Activated naive CD4-positive, alpha-beta T cell treated with anti-CD3 and anti-CD28 coated beads for 36 hours (primary cell): ENCODE results near the gene RNF175. TPM values are rescaled to one million over a fixed set of nuclear protein-coding genes. Genes with fewer than 3 reads are reported as not detected.

Source experiments
- CTCF ChIA-PET: fragments of 350-600 bp; sonication (Branson Sonifier 250); formaldehyde crosslinking; loops from one replicate; lab custom pipeline; 2021; ENCODE audit warnings: antibody characterized with exemption; lab: Charles Lee
- DNase-seq: peaks from one replicate; pipeline ENCODE4 v3.0.0-alpha.2; 2020
- H3K27ac Mint-ChIP-seq: one replicate; pipeline ENCODE4 v1.8.0; 2021; ENCODE audit warnings: mild to moderate bottlenecking, mixed read lengths
- H3K27me3 Mint-ChIP-seq: one replicate; pipeline ENCODE4 v1.8.0; 2021; ENCODE audit warnings: low read depth, mixed read lengths
- H3K36me3 Mint-ChIP-seq: one replicate; pipeline ENCODE4 v1.8.0; 2021; ENCODE audit warnings: low read depth, mixed read lengths
- H3K4me1 Mint-ChIP-seq: one replicate; pipeline ENCODE4 v1.8.0; 2021; ENCODE audit warnings: low read depth, mixed read lengths
- H3K4me3 Mint-ChIP-seq: one replicate; pipeline ENCODE4 v1.8.0; 2021; ENCODE audit warnings: mild to moderate bottlenecking, moderate library complexity, mixed read lengths
- H3K9me3 Mint-ChIP-seq: one replicate; pipeline ENCODE4 v1.8.0; 2021; ENCODE audit warnings: mixed read lengths
- intact Hi-C: fragments of 100-400 bp; cut with micrococcal nuclease; formaldehyde crosslinking; loops from one replicate; pipeline ENCODE4 v1.15.1; 2023
- total RNA-seq, 2 experiments: library from RNA; stranded (reverse); gene quantifications; one replicate each; pipeline ENCODE4 v1.2.3, GENCODE V29; 2021

The RNF175 gene
- total RNA-seq, 2 experiments from 2014 or later = 1.4 to 1.5 TPM

DNA sequence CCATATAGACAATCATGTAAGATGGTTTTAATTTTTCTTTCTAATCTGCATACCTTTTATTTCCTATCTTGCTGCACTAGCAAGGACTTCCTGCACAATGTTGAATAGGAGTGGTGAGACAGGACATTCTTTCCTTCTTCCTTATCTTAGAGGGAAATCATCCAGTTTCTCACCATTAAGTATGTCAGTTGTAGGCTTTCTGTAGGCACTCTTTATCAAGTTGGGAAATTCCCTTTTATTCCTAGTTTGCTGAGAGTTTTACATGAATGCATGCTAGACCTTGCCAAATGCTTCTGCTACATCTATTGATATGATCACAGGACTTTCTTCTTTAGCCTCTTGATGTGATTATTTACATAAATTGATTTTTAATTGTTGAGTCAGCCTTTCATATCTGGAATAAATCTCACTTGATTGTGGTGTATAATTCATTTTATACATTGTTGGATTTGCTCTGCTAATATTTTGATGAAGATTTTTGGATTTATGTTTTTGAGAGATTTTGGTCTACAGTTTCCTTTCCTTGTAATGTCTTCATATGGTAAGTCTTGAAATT lies 23.8 kb downstream of the RNF175 start:
- Mint-ChIP-seq H3K36me3 (no peaks in the 10 kb centered on the region), H3K27ac (no peak overlapping the region), H3K9me3 (no peaks in the 10 kb centered on the region), H3K4me3 (no peak overlapping the region), H3K4me1 (peaks cover 9% of the 10 kb centered on the region), H3K27me3 (no peaks in the 10 kb centered on the region)
- intact Hi-C loops = no loop called here
- CTCF ChIA-PET = no interaction called here
- no peak for DNase-seq

- CTCF ChIA-PET = interaction anchor here (0.5 to 2.5 kb wide), 6 partner anchors 16 to 887 kb away, joined by 3 to 10 read pairs (median 4); no protein-coding TSS in a partner anchor
- intact Hi-C loops = no loop called here
- Mint-ChIP-seq H3K36me3 (no peaks in the 10 kb centered on the region), H3K4me3 (no peak overlapping the region), H3K27ac (no peak overlapping the region), H3K4me1 (peaks cover 9% of the 10 kb centered on the region), H3K27me3 (no peaks in the 10 kb centered on the region), H3K9me3 (no peaks in the 10 kb centered on the region)
- no peak for DNase-seq
These were observed 25.9 kb downstream of the RNF175 start for GRCh38 chr4:153733751-153734448.

DNA sequence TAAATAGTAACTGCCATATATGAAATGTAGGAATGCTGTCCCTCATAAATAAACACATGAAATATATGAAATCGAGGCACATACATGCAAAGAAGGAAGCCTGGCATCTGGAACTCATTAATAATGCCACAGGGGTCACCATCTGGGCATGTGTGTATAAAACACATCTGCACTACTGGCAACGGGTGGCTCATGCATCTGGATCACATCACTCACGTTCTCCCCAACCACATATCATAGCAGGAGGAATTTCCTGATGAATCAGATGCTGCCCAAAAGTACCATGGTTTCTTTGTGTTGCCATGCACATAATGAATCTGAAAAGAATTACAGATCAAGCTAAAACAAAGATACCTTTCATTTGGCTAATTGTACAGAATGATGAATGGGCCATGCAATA lies 28.6 kb downstream of the RNF175 start:
- Mint-ChIP-seq H3K4me3 (no peak overlapping the region), H3K9me3 (no peaks in the 10 kb centered on the region), H3K27me3 (no peaks in the 10 kb centered on the region), H3K4me1 (peaks cover 9% of the 10 kb centered on the region), H3K36me3 (no peaks in the 10 kb centered on the region), H3K27ac (no peak overlapping the region)
- CTCF ChIA-PET = interaction anchor here (0.7 to 3.0 kb wide), 2 partner anchors 19 to 86 kb away, joined by 4 to 10 read pairs; no protein-coding TSS in a partner anchor
- intact Hi-C loops = no loop called here
- DNase-seq = no peak

DNA sequence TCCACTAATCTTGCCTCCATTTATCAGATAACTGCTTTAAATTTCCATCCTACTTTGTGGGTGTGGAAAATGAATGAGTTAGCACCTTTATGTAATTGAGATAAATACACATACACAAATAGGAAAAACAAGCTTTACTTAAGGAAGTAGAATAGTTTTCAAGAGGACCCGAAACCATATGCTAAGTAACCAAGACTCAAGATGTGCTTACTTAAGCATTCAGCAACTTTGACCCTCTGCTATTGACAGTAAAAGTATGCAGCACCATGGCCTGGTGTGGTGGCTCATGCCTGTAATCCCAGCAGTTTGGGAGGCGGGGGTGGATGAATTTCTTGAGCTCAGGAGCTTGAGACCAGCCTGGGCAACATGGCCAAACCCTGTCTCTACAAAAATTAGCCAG lies 29.9 kb downstream of the RNF175 start:
- CTCF ChIA-PET = interaction anchor here (0.7 to 3.0 kb wide), 2 partner anchors 20 to 447 kb away, joined by 3 to 10 read pairs; no protein-coding TSS in a partner anchor
- no peak for DNase-seq
- no peaks in the 10 kb centered on the region for H3K27me3 Mint-ChIP-seq
- no peak overlapping the region for H3K27ac Mint-ChIP-seq
- intact Hi-C loops = no loop called here
- H3K4me3 Mint-ChIP-seq = no peak overlapping the region
- H3K9me3 Mint-ChIP-seq = no peaks in the 10 kb centered on the region
- peaks cover 9% of the 10 kb centered on the region for H3K4me1 Mint-ChIP-seq
- no peaks in the 10 kb centered on the region for H3K36me3 Mint-ChIP-seq

DNA sequence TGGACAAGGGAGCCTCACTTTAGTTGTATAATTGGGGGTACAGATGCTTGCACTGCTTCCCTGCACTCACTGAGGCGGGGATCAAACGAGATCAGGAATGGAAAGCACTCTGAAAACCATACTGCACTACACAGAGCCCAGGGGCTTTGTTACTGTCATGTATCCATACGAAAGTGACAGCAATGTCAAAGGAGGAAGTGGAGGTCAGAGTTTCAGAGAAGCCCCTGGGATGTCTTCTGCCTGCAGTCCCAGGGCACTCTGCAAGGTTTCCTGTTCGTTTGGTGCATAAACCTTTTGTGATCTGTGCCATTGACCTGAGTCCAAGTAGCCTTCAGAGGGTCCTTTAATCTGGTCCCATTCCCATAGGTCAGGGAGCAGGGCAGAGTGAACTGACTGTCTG lies 31.2 kb downstream of the RNF175 start:
- DNase-seq = no peak
- no peaks in the 10 kb centered on the region for H3K27me3 Mint-ChIP-seq
- no peaks in the 10 kb centered on the region for H3K9me3 Mint-ChIP-seq
- H3K4me3 Mint-ChIP-seq = no peak overlapping the region
- H3K36me3 Mint-ChIP-seq = no peaks in the 10 kb centered on the region
- peaks cover 7% of the 10 kb centered on the region for H3K4me1 Mint-ChIP-seq
- CTCF ChIA-PET = interaction anchor here (3.0 kb wide), 1 partner anchor 21 kb away, joined by 10 read pairs; no protein-coding TSS in a partner anchor
- H3K27ac Mint-ChIP-seq = no peak overlapping the region
- intact Hi-C loops = no loop called here

GRCh38 chr4:153728151-153728550 lies 31.7 kb downstream of the RNF175 start:
- Mint-ChIP-seq H3K36me3 (no peaks in the 10 kb centered on the region), H3K4me1 (peaks cover 5% of the 10 kb centered on the region), H3K27me3 (no peaks in the 10 kb centered on the region), H3K9me3 (no peaks in the 10 kb centered on the region), H3K4me3 (no peak overlapping the region), H3K27ac (no peak overlapping the region)
- no peak for DNase-seq
- CTCF ChIA-PET = interaction anchor here (3.0 kb wide), 1 partner anchor 22 kb away, joined by 10 read pairs; no protein-coding TSS in a partner anchor
- intact Hi-C loops = no loop called here

GRCh38 chr4:153725831-153726154 lies 34.0 kb downstream of the RNF175 start:
- no peaks in the 10 kb centered on the region for H3K36me3 Mint-ChIP-seq
- no peak overlapping the region for H3K4me3 Mint-ChIP-seq
- H3K27me3 Mint-ChIP-seq = no peaks in the 10 kb centered on the region
- no peaks in the 10 kb centered on the region for H3K9me3 Mint-ChIP-seq
- H3K4me1 Mint-ChIP-seq = no peaks in the 10 kb centered on the region
- CTCF ChIA-PET = interaction anchor here (1.3 kb wide), 1 partner anchor 24 kb away, joined by 3 read pairs; no protein-coding TSS in a partner anchor
- intact Hi-C loops = no loop called here
- no peak overlapping the region for H3K27ac Mint-ChIP-seq
- no peak for DNase-seq

DNA sequence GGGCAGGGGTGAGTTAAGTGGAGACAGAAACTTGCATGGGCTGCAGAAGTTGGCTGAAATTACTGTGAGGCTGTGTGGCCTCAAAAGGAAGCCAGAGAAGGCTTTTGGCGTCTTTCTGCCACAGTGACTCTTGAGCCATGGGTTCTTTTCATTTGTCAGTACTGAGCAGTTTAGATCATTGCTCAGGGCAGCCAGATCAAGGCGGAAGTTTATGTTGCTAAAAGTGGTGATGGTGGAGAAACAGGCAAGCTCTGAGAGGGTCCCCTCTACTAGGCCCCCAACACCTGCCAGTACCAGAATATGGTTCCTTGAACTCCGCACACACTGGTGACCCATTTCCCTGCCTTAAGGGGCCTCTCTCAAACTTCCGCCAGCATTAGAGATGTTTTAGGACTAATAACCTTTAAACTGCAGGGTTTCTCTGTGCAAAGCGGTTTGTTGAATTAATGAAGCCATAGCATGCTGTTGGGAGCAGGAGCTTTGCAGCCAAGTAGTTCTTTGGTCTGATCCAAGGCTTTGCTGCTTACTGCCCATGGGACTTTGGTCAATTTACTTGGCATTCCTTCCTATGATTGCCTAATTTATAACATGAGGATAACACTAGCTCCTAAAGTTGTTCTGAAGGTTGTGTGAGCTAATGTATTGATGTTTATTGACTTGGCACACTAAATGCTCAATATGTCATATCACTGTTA lies 34.5 kb downstream of the RNF175 start:
- intact Hi-C loops = no loop called here
- CTCF ChIA-PET = no interaction called here
- Mint-ChIP-seq H3K27me3 (no peaks in the 10 kb centered on the region), H3K36me3 (no peaks in the 10 kb centered on the region), H3K4me1 (no peaks in the 10 kb centered on the region), H3K27ac (no peak overlapping the region), H3K9me3 (no peaks in the 10 kb centered on the region), H3K4me3 (no peak overlapping the region)
- DNase-seq = no peak

- intact Hi-C loops = no loop called here
- CTCF ChIA-PET = no interaction called here
- H3K27ac Mint-ChIP-seq = no peak overlapping the region
- H3K36me3 Mint-ChIP-seq = no peaks in the 10 kb centered on the region
- no peak overlapping the region for H3K4me3 Mint-ChIP-seq
- no peaks in the 10 kb centered on the region for H3K27me3 Mint-ChIP-seq
- DNase-seq = no peak
- no peaks in the 10 kb centered on the region for H3K4me1 Mint-ChIP-seq
- no peaks in the 10 kb centered on the region for H3K9me3 Mint-ChIP-seq
These were observed 35.2 kb downstream of the RNF175 start for GRCh38 chr4:153724606-153725005.

- intact Hi-C loops = no loop called here
- Mint-ChIP-seq H3K9me3 (peaks cover 9% of the 10 kb centered on the region), H3K27ac (no peak overlapping the region), H3K4me1 (no peaks in the 10 kb centered on the region), H3K27me3 (no peaks in the 10 kb centered on the region), H3K36me3 (peaks cover 8% of the 10 kb centered on the region), H3K4me3 (no peak overlapping the region)
- CTCF ChIA-PET = no interaction called here
- no peak for DNase-seq
These were observed 37.8 kb downstream of the RNF175 start for GRCh38 chr4:153722036-153722435.

DNA sequence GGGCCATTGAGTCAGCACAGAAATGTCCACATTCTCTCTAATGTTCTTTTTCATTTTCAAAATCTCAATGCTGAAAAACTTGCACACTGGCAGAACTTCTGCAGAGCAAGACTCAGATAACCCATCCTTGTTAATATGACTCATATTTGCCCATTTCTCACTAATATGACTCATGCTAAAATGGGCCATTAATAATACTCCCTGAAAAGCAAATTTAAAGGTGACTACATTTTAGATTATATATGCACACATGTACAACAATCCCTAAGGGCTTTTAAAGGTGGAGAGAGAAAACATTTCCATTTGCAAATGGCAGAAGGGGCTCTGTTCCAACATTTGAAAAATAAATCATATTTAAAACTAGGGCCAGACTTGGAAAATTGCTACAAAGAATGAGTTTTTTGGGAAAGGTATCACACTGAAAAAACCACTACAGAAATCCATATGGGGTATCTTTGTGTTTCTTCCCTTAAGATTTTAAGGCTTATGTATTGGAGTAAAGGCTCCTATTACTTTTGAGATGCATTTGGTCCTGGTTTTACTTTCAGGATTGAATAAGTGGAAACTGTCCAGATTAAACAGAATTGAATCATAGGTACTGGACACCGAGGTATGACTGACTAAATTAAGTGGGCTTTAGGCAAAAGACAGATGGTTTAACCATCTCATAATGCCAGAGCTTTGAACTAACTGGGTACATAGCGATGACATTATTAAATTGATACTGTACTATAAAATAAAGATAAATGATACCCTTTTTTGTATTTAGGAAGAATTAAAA lies 45.8 kb downstream of the RNF175 start:
- Mint-ChIP-seq H3K27ac (no peak overlapping the region), H3K27me3 (no peaks in the 10 kb centered on the region), H3K36me3 (peaks cover 5% of the 10 kb centered on the region), H3K9me3 (peaks cover 7% of the 10 kb centered on the region), H3K4me3 (no peak overlapping the region), H3K4me1 (peaks cover 5% of the 10 kb centered on the region)
- intact Hi-C loops = no loop called here
- no peak for DNase-seq
- CTCF ChIA-PET = no interaction called here

DNA sequence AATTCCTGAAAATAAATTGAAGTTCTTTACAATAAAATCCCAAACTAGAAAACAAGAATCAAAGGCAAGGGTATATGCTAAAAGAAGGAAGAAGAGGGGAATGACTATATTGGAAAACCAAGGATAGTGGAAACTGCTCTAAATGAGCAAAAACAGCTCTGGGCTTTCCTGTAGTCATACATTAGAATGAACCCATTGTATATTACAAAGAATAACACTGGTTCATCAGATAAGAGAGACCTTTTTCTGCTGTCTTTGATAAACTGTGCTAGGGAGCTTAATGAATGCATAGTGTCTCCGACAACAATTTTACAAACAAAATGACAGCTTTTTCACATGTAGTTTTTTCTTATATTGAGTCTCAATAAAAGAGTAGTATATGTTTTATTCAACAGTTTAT lies 49.1 kb downstream of the RNF175 start:
- intact Hi-C loops = no loop called here
- H3K27me3 Mint-ChIP-seq = no peaks in the 10 kb centered on the region
- CTCF ChIA-PET = no interaction called here
- peaks cover 16% of the 10 kb centered on the region for H3K4me1 Mint-ChIP-seq
- DNase-seq = no peak
- no peak overlapping the region for H3K27ac Mint-ChIP-seq
- H3K9me3 Mint-ChIP-seq = no peaks in the 10 kb centered on the region
- H3K4me3 Mint-ChIP-seq = no peak overlapping the region
- no peaks in the 10 kb centered on the region for H3K36me3 Mint-ChIP-seq
